ENCODE measurements around the gene ATXN10.

- TF ChIP-seq CTCF (IDR thresholded peaks at IDR 0.05) (no peak), POLR2A (IDR thresholded peaks at IDR 0.05) (no peak)
Measured at GRCh38 chr22:45877651-45878050, 206.0 kb downstream of the ATXN10 start.
